Right ventricle myocardium superior (tissue), 1 donor: ENCODE results near the gene SCARB1. TPM values are rescaled to one million over a fixed set of nuclear protein-coding genes. Genes with fewer than 3 reads are reported as not detected.
A peak's percentile ranks its signal among the peaks of the same experiment; 100 is the strongest.
"Not testable (repeated sequence)": the region's sequence is repeated elsewhere in the genome, so short reads cannot be mapped to it uniquely, and the experiment has no call there.

Experiments used
- ATAC-seq: fragments of 200-7000 bp; cut with Tn5 transposase; one replicate; pipeline ENCODE4 v1.9.1; 2020; ENCODE audit warnings: mild to moderate bottlenecking; ENCODE audit not compliant: poor library complexity
- DNase-seq: peaks from one replicate; pipeline ENCODE4 v3.0.0-alpha.2; 2020
- intact Hi-C: fragments of 100-400 bp; cut with DNase I; formaldehyde crosslinking; loops from one replicate; pipeline ENCODE4 v1.11.2; 2022
- total RNA-seq: library from RNA; stranded (reverse); fragmentation: NEBNext Ultra II Directional; extraction: Animal tissue kit (Norgen Biotek cat#: 25700); gene quantifications from one replicate; pipeline ENCODE4 v1.2.1, GENCODE V29; 2021
- donor health status: DM: no; HTN: yes; CAD: no; lungs with severe emphysema.

SCARB1 gene
- total RNA-seq, 1 donor from 2014 or later, result 12.7 TPM

GRCh38 chr12:124887766-124888165 is 24.1 kb upstream of the SCARB1 start:
- intact Hi-C loops, result loop anchor here (10.0 kb wide), 1 partner anchor 853 kb away; no protein-coding TSS in a partner anchor
- not testable (repeated sequence) for DNase-seq, ATAC-seq

GRCh38 chr12:124884587-124885438 is 21.1 kb upstream of the SCARB1 start:
- ATAC-seq (peak; percentile 46), DNase-seq (no peak)
- intact Hi-C loops, result loop anchor here (10.0 kb wide), 1 partner anchor 850 kb away; no protein-coding TSS in a partner anchor

- DNase-seq, result no peak
- no peak for ATAC-seq
- intact Hi-C loops, result loop anchor here (10.0 kb wide), 1 partner anchor 849 kb away; no protein-coding TSS in a partner anchor
Observed at GRCh38 chr12:124883263-124884130, 19.8 kb upstream of the SCARB1 start.

GRCh38 chr12:124881123-124881522 is 17.5 kb upstream of the SCARB1 start:
- ATAC-seq, result no peak
- intact Hi-C loops, result loop anchor here (10.0 kb wide), 1 partner anchor 846 kb away; no protein-coding TSS in a partner anchor
- DNase-seq, result no peak

GRCh38 chr12:124880335-124880734 is 16.7 kb upstream of the SCARB1 start:
- not testable (repeated sequence) for ATAC-seq, DNase-seq
- intact Hi-C loops, result loop anchor here (10.0 kb wide), 1 partner anchor 846 kb away; no protein-coding TSS in a partner anchor

GRCh38 chr12:124878795-124879516 is 15.3 kb upstream of the SCARB1 start:
- no peak for DNase-seq
- intact Hi-C loops, result no loop called here
- ATAC-seq, result no peak

- ATAC-seq (no peak), DNase-seq (no peak)
- intact Hi-C loops, result no loop called here
Observed at GRCh38 chr12:124877423-124877822, 13.8 kb upstream of the SCARB1 start.

GRCh38 chr12:124876171-124876570 is 12.5 kb upstream of the SCARB1 start:
- no peak for ATAC-seq
- no peak for DNase-seq

GRCh38 chr12:124875803-124876132 is 12.1 kb upstream of the SCARB1 start:
- ATAC-seq (no peak), DNase-seq (no peak)
- intact Hi-C loops, result no loop called here

More at GRCh38 chr12:124876171-124876570, 12.5 kb upstream of the SCARB1 start:
- intact Hi-C loops, result no loop called here

GRCh38 chr12:124874988-124875802 is 11.5 kb upstream of the SCARB1 start:
- intact Hi-C loops, result no loop called here
- DNase-seq (no peak), ATAC-seq (no peak)

- DNase-seq (no peak), ATAC-seq (no peak)
- intact Hi-C loops, result no loop called here
Observed at GRCh38 chr12:124874188-124874587, 10.5 kb upstream of the SCARB1 start.

GRCh38 chr12:124872068-124872719 is 8.5 kb upstream of the SCARB1 start:
- intact Hi-C loops, result no loop called here
- ATAC-seq, result no peak

GRCh38 chr12:124871297-124871696 is 7.6 kb upstream of the SCARB1 start:
- DNase-seq (no peak), ATAC-seq (no peak)
- intact Hi-C loops, result no loop called here

More at GRCh38 chr12:124872068-124872719, 8.5 kb upstream of the SCARB1 start:
- DNase-seq, result no peak

- DNase-seq, result no peak
- ATAC-seq, result no peak
- intact Hi-C loops, result no loop called here
Observed at GRCh38 chr12:124870515-124870914, 6.9 kb upstream of the SCARB1 start.

GRCh38 chr12:124869059-124869665 is 5.5 kb upstream of the SCARB1 start:
- ATAC-seq (peak; percentile 72), DNase-seq (peak; percentile 51)
- intact Hi-C loops, result no loop called here

GRCh38 chr12:124868252-124869058 is 4.8 kb upstream of the SCARB1 start:
- no peak for ATAC-seq
- intact Hi-C loops, result no loop called here
- no peak for DNase-seq
